AG09309 (cell line): ENCODE results near the gene SLC25A10.

Experiments
- DNase-seq: peaks from one replicate; pipeline ENCODE4 v3.0.0-alpha.2; 2010; ENCODE audit warnings: low read depth
- H3K4me3 ChIP-seq: 2 replicates; pipeline ENCODE4 v1.5.1; 2011; ENCODE audit warnings: mild to moderate bottlenecking, low read depth, low read length, moderate library complexity; ENCODE audit not compliant: control insufficient read depth
- CTCF ChIP-seq: IDR thresholded peaks from 2 replicates; pipeline ENCODE4 v1.5.1; 2011; ENCODE audit warnings: mild to moderate bottlenecking, low read depth, low read length, inconsistent platforms; ENCODE audit not compliant: insufficient read depth, control insufficient read depth; ENCODE audit errors: missing control alignments

The SLC25A10 gene

DNA sequence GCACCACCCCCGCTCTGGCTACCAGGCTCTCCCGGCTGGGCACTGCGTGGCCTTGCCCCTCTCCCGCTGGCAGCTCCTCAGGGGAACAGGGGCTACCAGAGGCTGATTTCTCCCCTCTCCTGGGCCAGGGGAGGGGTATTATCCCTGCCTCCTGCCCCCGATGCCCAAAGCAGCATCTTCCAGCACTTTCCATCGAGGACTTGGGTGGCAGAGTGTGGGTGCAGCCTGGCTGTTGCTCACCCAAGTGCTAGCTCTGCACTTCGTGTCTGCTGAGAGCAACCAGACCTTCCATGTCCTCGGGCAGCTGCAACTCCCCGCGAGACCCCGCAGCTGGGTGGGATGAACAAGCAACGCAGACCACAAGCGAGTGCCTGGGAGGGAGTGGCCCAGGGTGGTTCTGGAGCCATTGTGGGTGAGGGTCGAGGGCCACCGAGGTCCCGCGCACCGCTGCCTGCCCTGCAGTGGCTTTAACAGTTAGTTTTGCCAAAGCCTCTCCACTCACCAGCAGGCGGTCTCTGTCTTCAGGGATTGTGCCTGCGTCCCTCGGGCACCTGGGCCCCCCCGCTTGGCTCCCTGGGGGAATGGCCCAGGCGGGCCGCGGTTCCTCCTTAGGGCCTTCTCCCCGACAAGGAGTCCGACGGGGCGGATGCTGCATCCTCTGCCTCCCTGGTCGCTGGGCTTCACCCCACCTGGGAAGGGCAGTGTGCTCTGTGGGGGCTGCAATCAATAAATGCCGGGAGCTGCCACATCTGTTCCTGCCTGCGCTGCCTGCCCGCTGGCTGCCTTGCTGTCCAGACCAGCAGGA lies 8.4 kb downstream of the SLC25A10 start:
- H3K4me3 ChIP-seq, result no peak overlapping the region
- no peak for TF ChIP-seq CTCF
- no peak for DNase-seq

- H3K4me3 ChIP-seq, result no peak overlapping the region
- no peak for DNase-seq
- no peak for TF ChIP-seq CTCF
Measured at GRCh38 chr17:81722184-81723120, 10.4 kb downstream of the SLC25A10 start.

- H3K4me3 ChIP-seq, result no peak overlapping the region
- no peak for DNase-seq
- TF ChIP-seq CTCF, result no peak
Measured at GRCh38 chr17:81723651-81724209, 11.6 kb downstream of the SLC25A10 start.

- DNase-seq, result no peak
- TF ChIP-seq CTCF, result no peak
- no peak overlapping the region for H3K4me3 ChIP-seq
Measured at GRCh38 chr17:81725439-81725838, 13.4 kb downstream of the SLC25A10 start.

DNA sequence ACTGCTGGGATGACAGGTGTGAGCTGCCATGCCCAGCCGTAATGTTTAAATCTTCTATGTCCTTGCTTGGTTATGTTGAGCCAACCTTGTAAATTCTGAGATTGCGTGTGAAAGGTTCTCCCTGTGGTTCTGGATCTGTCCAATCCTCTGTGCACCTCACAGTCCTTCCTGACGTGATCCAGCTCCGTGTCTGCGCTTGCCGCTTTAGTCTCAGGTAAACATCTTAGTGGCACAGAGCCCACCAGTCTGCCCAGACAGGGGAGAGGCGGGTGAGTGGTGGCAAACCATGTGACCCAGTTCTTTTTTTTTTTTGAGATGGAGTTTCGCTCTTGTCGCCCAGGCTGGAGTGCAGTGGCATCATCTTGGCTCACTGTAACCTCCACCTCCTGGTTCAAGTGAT lies 13.9 kb downstream of the SLC25A10 start:
- no peak overlapping the region for H3K4me3 ChIP-seq
- no peak for DNase-seq
- TF ChIP-seq CTCF, result no peak

GRCh38 chr17:81727324-81728031 lies 15.4 kb downstream of the SLC25A10 start:
- DNase-seq, result no peak
- no peak for TF ChIP-seq CTCF
- no peak overlapping the region for H3K4me3 ChIP-seq
